Effector CD8-positive, alpha-beta T cell (primary cell): Measurements from ENCODE around the gene CLVS2.

Experiments used
- DNase-seq: peaks from one replicate; lab custom pipeline; 2025; lab: John Stamatoyannopoulos, UW
- total RNA-seq, 4 experiments: gene quantifications; one replicate each; lab custom pipeline; 2026; lab: John Stamatoyannopoulos, UW

Gene CLVS2
- 0 to 0.09 (median 0) reads per million in 4 experiments for total RNA-seq

- no peak for DNase-seq
These were observed at the start of gene CLVS2 for GRCh38 chr6:122995921-122996793. Gene CLVS2, plus strand, starts transcription at chr6:122996235. Its CDS starts 1,543 bp downstream, at chr6:122997778.

GRCh38 chr6:122947355-122947754, 48.7 kb upstream of the CLVS2 start:
- DNase-seq = no peak

DNA sequence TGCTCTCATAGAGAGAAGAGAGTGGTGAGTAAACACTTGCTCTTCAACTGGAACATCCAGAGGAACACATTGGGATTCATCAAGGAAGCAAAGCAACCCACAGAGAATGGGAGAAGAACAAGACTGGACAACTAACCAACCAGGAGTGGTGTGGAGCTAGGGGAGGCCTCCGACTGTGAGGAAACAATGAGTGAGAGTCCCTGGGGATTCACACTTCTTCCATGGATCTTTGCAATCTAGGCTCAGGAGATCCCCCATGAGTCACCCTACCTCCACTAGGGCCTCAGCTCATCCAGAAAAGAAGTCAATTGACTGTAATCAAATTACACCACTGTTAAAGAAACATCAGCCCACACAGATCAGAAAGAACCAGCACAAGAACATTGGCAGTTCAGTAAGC, 42.3 kb upstream of the CLVS2 start:
- DNase-seq = no peak

- DNase-seq = no peak
These were observed 39.7 kb upstream of the CLVS2 start for GRCh38 chr6:122956376-122956775.

DNA sequence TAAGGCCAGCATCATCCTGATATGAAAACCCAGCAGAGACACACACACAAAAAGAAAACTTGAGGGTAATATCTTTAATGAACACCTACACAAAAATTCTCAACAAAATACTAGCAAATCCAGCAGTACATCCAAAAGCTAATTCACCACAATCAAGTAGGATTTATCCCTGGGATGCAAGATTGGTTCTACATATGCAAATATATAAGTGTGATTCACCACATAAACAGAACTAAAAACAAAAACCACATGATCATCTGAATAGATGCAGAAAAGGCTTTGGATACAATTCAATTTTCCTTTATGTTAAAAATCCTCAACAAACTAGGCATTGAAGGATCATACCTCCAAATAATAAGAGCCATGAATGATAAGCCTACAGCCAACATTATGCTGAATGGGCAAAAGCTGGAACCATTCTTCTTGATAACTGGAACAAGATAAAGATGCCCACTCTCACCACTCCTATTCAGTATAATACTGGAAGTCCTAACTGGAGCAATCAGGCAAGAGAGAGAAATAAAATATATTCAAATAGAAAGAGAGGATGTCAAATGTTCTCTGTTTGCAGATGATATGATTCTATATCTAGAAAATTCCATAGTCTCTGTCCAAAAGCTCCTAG, 33.9 kb upstream of the CLVS2 start:
- no peak for DNase-seq

DNA sequence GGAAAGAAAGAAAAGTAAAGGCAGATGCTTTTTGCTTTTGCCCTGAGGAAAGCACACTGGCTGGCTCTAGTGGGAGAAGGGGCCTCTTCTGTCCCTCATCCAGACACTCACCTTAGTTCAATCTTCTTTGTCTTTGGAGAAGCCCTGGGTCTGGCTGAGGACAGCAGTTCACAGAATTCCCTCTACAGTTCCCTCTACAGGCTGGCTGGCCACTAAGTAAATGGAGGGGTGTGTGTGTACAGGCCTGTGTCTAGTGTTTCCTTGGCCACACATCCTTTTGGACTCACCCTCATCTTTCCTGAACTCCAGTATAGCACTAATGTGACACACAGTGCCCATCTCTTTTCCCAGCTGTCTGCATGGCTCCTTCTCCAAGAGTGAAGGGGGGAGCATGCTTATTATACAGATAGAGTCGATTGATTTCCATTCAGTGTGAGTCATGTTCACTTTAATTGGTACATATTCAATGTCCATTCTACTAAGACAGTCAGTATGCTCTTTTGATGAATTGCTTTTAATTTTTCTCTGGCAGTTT, 26.0 kb upstream of the CLVS2 start:
- DNase-seq = no peak

DNA sequence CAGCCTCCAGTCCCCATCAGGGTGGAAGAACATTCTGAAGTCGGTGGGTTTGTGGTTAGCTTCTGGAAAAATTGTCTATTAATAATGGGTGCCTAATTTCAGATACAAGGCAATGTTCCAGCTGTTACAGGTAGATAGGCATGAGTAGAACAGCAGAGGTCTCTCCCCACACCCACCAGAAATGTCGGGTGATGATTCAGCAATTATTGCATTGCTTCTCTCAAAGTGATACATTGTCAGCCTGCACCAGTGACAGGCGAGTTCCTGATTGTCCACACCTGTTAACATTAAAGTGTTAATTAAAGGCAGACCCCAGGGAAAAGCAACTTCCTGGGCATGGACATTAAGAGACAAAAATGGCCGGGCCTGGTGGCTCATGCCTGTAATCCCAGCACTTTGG, 18.9 kb upstream of the CLVS2 start:
- DNase-seq = no peak

- no peak for DNase-seq
These were observed 11.6 kb upstream of the CLVS2 start for GRCh38 chr6:122984393-122984792.

GRCh38 chr6:122994256-122994655, 1.8 kb upstream of the CLVS2 start:
- no peak for DNase-seq

DNA sequence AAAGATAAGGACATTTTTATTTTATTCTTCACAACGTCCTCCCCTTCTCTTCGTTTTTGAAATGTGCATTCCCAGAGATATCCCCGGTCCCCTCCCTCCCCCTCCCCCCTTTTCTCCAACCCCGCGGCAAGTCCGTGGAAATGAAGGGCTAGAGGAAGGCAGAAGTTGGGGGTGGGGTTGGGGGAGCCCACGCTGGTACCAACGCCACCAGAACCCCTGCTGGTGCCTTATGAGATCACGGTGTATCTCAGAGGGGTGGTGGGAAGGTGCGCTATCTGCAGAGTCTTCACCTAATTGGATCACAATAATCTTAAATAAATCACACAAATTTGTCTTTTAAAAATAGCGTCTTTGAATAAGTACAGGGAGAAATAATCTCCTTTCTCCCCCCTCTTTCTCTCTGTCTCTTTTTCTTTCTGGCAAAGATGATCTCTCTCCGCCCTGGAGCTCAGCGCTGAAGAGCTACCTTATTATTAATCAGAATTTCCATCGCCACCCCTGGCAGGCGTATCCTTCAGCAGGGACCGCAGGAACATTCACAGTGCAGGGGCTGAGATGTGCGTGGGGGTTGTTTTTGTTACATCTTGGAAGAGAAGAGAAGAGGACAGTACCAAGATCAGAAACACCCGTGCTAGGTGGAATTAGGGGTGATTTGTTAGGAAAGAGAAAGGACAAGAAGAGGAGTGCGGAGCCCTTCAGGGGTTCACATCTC, 915 bp downstream of the CLVS2 start:
- DNase-seq = no peak

DNA sequence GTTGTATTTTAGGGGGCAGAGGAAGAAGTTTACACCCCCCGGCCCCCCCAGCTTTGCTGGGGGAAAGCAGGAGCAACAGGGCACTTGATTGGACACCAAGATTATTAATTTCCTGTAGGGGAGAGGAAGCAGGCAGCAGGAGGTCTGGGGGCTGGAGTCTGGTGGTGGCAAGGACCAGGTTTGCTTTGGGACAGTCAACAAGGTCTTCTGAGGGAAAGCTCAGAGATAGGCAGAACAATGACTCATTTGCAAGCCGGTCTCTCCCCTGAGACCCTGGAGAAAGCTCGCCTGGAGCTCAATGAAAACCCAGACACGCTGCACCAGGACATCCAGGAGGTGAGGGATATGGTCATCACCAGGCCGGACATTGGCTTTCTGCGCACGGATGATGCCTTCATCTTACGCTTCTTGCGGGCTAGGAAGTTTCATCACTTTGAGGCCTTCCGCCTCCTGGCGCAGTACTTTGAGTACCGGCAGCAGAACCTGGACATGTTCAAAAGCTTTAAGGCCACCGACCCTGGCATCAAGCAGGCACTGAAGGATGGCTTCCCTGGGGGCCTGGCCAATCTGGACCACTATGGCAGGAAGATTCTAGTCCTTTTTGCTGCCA, 1.6 kb downstream of the CLVS2 start:
- no peak for DNase-seq

DNA sequence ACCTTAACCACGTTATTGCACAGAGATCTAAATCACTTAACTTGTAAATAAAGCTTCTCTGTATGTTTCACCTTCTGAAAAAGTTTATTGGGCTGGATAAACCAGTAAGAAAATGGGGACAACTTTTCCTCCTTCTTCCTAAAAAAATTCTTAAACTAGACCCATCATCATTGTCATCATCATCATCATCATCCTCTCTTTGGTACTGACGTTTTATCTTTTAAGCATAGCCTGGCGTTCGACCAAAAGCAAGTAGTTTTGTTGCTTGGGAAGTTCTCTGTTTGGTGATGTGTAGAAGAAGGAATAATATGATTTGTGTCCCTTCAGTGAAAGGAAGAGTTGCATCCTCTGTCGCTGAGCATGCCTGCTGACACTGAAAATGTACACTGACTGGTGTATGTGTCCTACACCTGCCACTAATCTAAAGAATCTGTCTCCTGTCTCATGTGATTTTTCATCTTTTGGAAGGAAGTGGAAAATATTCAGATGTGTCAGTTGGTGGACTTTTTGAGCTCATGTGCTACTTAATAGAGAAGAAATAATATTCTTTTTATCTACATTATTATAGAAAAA, 2.5 kb downstream of the CLVS2 start:
- DNase-seq = no peak

DNA sequence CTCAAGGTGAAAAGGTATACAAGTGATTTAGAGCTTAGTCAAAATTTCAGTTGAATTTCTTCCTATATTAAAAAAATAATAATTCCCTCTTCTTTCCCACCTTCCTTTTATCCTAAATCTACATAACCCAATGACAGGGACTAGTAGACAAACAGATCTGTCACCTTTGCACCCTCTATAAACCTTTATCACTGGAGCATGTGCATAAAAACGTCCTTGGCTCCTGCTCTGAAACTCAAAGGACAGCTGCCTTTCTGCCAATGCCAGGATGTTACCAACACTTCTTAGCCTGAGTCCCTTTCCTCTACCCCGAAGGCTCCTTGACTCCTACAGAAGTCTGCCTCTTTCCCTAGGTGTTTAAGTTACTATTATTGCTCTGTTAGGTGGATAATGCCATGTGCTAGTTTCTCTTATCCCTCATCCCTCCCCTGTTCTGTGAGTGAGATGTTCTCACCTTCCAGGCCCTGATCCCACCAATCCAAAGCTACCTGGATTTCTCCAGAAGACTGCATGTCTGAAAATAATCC, 4.3 kb downstream of the CLVS2 start:
- DNase-seq = no peak

DNA sequence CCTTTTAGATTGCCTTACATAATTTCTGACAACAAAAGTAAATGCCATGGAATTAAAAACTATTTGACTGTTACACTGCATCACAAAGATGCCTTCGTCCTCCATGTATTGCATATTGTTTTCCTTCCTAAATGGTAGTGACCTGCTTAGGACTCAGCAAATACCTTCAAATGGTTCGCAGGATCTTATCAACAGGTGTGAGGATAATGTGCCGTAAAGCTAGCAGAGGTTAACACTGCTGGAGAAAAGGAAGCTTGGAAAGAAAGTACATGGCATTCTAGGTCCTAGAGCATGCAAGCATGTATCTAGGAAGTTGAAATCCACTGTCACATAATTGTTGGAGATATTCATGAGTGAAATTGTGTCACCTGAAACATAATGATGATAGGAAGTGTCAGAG, 5.5 kb downstream of the CLVS2 start:
- no peak for DNase-seq

DNA sequence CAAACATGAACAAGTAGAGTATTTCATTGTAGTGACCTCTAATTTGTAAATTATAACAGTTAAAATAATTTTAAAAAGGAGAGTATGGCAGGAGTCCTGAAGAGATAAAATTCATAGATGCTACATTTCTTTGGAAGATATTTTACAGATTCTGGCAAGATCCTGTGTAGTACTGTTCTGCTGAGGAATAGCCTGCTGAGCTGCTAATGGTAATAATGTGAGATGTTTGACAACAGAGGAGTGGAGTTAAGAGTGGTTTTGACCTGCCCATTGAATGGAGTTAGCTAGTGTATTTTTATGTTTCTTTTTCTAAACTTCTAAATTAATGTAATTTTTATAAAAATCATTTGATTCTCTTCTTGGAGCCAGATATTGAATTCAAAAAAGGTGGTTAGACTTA, 11.8 kb downstream of the CLVS2 start:
- DNase-seq = no peak

DNA sequence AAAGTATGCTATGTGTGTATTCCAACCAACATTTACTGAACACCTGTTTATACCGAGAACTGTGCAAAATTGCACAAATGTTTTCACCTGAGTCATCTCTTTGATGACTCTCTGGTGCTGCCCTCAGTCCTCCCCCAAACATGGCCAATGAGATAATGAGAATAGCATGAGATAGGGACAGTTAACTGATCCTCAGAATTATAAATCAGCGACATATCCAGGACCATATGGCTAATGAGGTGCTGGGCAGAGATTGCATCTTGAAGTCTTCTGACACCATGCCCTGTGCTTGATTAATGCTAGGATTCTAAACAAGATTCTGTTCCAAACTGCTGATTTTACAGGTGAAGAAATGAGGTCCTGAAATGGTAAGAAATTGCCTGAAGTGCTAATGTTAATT, 13.0 kb downstream of the CLVS2 start:
- no peak for DNase-seq

GRCh38 chr6:123014835-123015234, 18.8 kb downstream of the CLVS2 start:
- DNase-seq = no peak

- no peak for DNase-seq
These were observed 20.5 kb downstream of the CLVS2 start for GRCh38 chr6:123016431-123017103.

GRCh38 chr6:123017104-123017682, 21.2 kb downstream of the CLVS2 start:
- no peak for DNase-seq

DNA sequence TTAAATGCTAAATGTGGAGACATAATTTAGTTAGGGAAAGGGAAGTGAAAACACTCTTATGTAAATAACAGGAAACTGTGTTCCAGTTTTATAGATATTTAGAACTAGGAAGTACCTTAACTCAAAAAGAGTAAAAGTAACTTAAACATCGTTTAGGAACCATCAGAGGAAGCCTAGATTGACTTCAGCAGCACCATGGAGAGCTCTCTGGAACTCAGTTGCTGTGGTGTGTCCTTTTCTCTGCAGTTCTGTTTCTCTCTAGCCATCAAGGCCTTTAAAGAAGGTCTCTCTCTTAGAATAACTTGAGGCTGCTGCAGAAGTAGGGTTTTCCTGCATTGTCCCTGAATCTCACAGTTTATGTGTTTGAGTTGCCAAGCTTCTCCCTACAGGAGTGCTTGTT, 26.9 kb downstream of the CLVS2 start:
- DNase-seq = no peak
